Esophagus squamous epithelium (tissue), 5 donors: ENCODE results near the gene CD86. TPM values are rescaled to one million over a fixed set of nuclear protein-coding genes. Genes with fewer than 3 reads are reported as not detected.

ENCODE experiments used
- DNase-seq: peaks from one replicate; lab custom pipeline; 2025; lab: John Stamatoyannopoulos, UW
- H3K27ac ChIP-seq, 4 donors: fragments of 200-600 bp; sonication (generic); one replicate each; pipeline ENCODE4 v1.5.1; 2016 to 2019; ENCODE audit warnings: mild to moderate bottlenecking in 1 of 4
- H3K27me3 ChIP-seq, 4 donors: fragments of 200-600 bp; sonication (generic); 1 replicate in 3 of 4; 2 replicates in 1 of 4; pipeline versions ENCODE4 v1.5.1 to v1.6.0; 2017 to 2021; ENCODE audit warnings: antibody characterized with exemption in 1 of 4
- H3K36me3 ChIP-seq, 3 donors: fragments of 200-600 bp; sonication (generic); one replicate each; pipeline ENCODE4 v1.5.1; 2016 to 2019
- H3K4me1 ChIP-seq, 3 donors: fragments of 200-600 bp; sonication (generic); one replicate each; pipeline ENCODE4 v1.5.1; 2017 to 2019
- H3K4me3 ChIP-seq, 4 donors: fragments of 200-600 bp; sonication (generic); 1 replicate in 3 of 4; 2 replicates in 1 of 4; pipeline ENCODE4 v1.5.1; 2016 to 2019; ENCODE audit warnings: mild to moderate bottlenecking in 2 of 4, moderate library complexity in 1 of 4
- H3K9me3 ChIP-seq, 3 donors: fragments of 200-600 bp; sonication (generic); one replicate each; pipeline ENCODE4 v1.5.1; 2016 to 2019
- POLR2A ChIP-seq, 4 donors: fragments of 450-650 bp; IDR thresholded peaks; one replicate each; pipeline ENCODE4 v1.6.1; 2017; ENCODE audit warnings: antibody characterized with exemption in 4 of 4, mild to moderate bottlenecking in 4 of 4, moderate library complexity in 3 of 4
- WGBS, 2 donors: methylation state at CpG; one replicate each; pipeline ENCODE4 v1.1.5; 2018; 5-methylcytosine and 5-hydroxymethylcytosine counted together
- intact Hi-C: fragments of 100-400 bp; cut with DNase I; formaldehyde crosslinking; loops from one replicate; pipeline ENCODE4 v1.15.0; 2022
- total RNA-seq, 4 donors: library from RNA; depleted of rRNA; stranded (reverse); fragments of >200 nt; gene quantifications; one replicate each; pipeline ENCODE4 v1.1.0, GENCODE V29; 2016
- TF ChIP-seq, protein P1 (sequence below), 6 experiments: fragments of 450-650 bp in 4 of 6; fragments of 200-600 bp in 2 of 6; sonication (generic) in 2 of 6; IDR thresholded peaks; one replicate each; pipeline ENCODE4 v1.5.1; 2016 to 2019; ENCODE audit warnings: antibody characterized with exemption in 6 of 6, mild to moderate bottlenecking in 4 of 6, moderate library complexity in 4 of 6
- donor health status: DM: yes; HTN: yes; CAD: no.

CD86 gene
- total RNA-seq, 4 donors from 2014 or later: 0.42 to 11.1 (median 3.3) TPM

DNA sequence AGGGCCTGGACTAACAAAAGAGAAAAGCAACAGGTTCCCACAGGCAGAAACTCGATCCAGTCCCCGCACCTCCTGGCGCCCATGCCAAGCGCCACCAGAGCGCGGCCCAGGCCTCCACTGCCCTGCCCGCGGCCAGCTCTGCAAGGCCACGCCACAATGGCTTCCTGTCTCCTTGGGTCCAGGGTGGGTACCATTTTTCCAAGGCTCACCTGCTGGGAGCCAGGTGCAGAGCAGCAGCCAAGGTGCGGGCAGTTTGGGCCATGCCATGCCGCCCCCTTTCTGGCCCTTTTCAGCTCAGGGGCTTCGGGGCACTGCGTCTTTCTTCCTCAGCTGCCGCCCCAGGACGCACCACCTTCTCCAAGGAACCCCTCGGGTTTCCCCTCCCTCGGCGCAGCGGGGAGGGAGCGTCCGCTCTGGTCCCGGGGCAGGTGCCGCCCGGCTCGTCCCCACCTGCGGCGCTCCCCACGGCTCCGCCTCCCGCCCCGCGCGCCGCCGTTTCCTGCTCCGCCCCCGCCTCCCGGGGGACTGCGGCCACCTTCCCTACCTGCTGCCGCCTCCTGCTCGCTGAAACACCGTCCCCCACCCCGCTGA, 33.3 kb upstream of the CD86 start, which contains the start of gene ILDR1:
TSS of gene ILDR1 (minus strand) at position 437 of the 591 bp plus-strand sequence. CDS start at position 267, 170 bp downstream.
- Histone ChIP-seq H3K9me3 (no peaks in the 10 kb centered on the region), H3K27ac (peak within 1 kb of the TSS; percentile 11 to 87 (median 82)), H3K4me3 (peak within 1 kb of the TSS; percentile 46 to 66 (median 61)), H3K36me3 (no peaks in the 10 kb centered on the region), H3K4me1 (peaks cover 0 to 29% (median 0%) of the 10 kb centered on the region in 3 donors), H3K27me3 (peaks cover 0 to 19% (median 0%) of the 10 kb centered on the region in 4 donors)
- TF ChIP-seq, protein P1, sequence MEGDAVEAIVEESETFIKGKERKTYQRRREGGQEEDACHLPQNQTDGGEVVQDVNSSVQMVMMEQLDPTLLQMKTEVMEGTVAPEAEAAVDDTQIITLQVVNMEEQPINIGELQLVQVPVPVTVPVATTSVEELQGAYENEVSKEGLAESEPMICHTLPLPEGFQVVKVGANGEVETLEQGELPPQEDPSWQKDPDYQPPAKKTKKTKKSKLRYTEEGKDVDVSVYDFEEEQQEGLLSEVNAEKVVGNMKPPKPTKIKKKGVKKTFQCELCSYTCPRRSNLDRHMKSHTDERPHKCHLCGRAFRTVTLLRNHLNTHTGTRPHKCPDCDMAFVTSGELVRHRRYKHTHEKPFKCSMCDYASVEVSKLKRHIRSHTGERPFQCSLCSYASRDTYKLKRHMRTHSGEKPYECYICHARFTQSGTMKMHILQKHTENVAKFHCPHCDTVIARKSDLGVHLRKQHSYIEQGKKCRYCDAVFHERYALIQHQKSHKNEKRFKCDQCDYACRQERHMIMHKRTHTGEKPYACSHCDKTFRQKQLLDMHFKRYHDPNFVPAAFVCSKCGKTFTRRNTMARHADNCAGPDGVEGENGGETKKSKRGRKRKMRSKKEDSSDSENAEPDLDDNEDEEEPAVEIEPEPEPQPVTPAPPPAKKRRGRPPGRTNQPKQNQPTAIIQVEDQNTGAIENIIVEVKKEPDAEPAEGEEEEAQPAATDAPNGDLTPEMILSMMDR (IDR thresholded peaks at IDR 0.05): peak in 1 of 6 experiments; percentile 11
- peak in 1 of 4 donors; percentile 25 for TF ChIP-seq POLR2A (IDR thresholded peaks at IDR 0.05)
- no peak for DNase-seq
- 5% methylated on average over 17 to 22 of the region's 43 CpGs for WGBS, 2 donors
- intact Hi-C loops: no loop called here

DNA sequence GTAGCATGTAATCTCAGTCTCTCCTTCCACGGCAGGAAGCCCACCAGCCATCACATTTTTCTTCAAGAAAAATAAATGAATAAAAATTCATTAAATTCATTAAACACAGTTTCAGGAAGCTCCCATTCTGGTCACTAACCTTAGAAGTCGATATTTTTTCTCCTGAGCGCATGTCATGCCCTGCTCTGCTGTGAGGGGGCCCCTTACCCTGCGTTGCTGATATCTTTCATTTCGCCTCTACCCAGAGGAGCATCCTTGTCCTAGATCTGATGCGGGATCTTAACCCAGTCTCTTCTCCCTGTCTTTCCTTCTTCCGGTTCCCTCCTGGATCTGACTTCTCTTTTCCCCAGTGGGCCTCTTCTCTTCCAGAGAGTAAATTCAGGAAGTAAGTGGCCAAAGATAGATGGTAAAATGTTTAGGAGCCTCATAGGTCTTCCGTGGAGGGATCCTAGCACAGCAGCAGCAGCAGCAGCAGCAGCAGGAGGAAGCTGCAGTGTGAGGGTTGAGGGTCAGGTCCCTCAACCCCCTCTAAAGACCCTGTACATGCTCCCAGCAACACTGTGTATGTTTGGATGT, 31.7 kb upstream of the CD86 start:
- Histone ChIP-seq H3K27me3 (peaks cover 0 to 19% (median 0%) of the 10 kb centered on the region in 4 donors), H3K4me3 (no peak overlapping the region), H3K9me3 (no peaks in the 10 kb centered on the region), H3K4me1 (peaks cover 0 to 29% (median 0%) of the 10 kb centered on the region in 3 donors), H3K36me3 (no peaks in the 10 kb centered on the region), H3K27ac (no peak overlapping the region)
- intact Hi-C loops: no loop called here
- TF ChIP-seq, protein P1 (IDR thresholded peaks at IDR 0.05): no peak
- TF ChIP-seq POLR2A (IDR thresholded peaks at IDR 0.05): no peak
- no peak for DNase-seq
- WGBS, 2 donors: 59 to 68% methylated on average over 8 of the region's 8 CpGs

DNA sequence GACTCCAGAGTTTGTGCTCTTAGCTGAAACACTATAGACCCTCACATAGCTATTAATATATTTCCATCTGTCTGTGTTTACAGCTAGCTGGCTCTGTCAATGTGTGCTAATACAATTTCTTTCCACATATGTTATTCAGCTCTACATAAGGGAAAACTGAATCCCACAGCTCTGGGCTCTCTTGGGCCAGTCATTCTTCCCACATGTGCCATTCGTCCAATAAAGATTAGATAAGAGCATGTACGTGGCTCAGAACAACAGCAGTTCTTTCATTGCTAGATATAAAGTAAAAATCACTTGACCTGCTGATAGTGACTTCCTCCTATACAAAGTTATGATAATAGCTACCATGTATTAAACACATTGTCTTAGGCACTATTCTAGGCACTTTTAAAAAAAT, 30.4 kb upstream of the CD86 start:
- Histone ChIP-seq H3K27ac (no peak overlapping the region), H3K27me3 (peaks cover 0 to 19% (median 0%) of the 10 kb centered on the region in 4 donors), H3K36me3 (no peaks in the 10 kb centered on the region), H3K4me1 (peaks cover 0 to 26% (median 0%) of the 10 kb centered on the region in 3 donors), H3K4me3 (no peak overlapping the region), H3K9me3 (no peaks in the 10 kb centered on the region)
- intact Hi-C loops: no loop called here
- DNase-seq: no peak
- TF ChIP-seq POLR2A (IDR thresholded peaks at IDR 0.05): no peak
- WGBS, 2 donors: 67 to 76% methylated on average over 2 of the region's 2 CpGs

DNA sequence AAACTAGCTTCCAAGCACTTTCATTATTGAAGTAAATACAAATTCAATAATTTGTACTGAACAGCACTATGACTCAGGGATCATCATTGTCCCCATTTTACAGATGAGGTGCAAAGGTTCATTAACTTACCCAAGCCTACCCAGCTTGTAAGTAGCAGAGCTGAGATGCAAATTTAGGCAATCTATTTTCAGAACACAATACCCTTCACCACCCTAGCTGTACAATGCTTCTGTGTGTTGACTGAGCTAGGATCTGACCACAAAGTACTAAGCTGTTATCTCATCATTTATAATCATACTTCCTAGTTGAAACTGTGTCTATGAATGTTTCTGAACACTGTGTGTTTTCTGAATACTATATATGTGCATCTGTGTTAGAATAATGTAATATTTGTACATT, 29.9 kb upstream of the CD86 start:
- no peak for TF ChIP-seq POLR2A (IDR thresholded peaks at IDR 0.05)
- TF ChIP-seq, protein P1 (IDR thresholded peaks at IDR 0.05): no peak
- peaks cover 0 to 19% (median 0%) of the 10 kb centered on the region in 4 donors for H3K27me3 ChIP-seq
- intact Hi-C loops: no loop called here

DNA sequence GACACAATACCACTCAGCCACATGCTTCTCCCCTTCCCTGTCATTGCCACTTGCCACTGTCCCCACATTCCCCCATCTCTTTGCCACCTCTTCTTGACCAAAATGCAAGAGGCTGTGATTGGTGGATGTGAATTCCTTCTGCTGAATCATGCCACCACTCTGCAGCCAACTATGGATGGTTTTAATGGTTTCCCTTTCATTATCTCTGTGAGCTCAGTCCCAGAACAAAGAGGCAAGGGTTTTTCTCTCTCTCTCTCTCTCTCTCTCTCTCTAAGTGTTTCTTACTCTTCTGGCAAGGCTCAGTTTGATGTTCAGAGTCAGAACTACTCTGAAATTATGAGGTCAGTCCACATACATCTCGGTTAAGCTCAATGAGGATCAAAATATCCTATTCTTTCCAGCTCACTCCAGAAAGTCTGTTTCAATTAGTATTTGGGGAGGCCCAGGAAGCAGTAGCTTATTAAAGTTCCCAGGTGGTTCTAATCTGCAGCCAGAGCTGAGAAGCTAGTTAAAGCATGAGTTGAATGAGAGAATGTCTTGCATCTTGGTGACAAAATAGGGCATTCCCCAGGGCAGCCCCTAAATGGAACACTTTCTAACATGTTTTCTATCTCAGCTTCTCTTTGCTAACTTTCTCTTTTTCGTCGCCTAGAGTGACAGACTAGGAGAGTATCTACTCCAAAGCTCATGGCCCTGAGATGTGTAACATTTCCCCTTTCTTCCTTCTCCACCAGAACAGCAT, 24.6 kb upstream of the CD86 start:
- Histone ChIP-seq H3K27ac (no peak overlapping the region), H3K36me3 (no peaks in the 10 kb centered on the region), H3K4me1 (no peaks in the 10 kb centered on the region), H3K27me3 (no peaks in the 10 kb centered on the region), H3K4me3 (no peak overlapping the region), H3K9me3 (no peaks in the 10 kb centered on the region)
- 76 to 78% methylated on average over 3 of the region's 3 CpGs for WGBS, 2 donors
- TF ChIP-seq, protein P1 (IDR thresholded peaks at IDR 0.05): no peak
- no peak for TF ChIP-seq POLR2A (IDR thresholded peaks at IDR 0.05)
- intact Hi-C loops: no loop called here
- no peak for DNase-seq

More for the DNA sequence above, 29.9 kb upstream of the CD86 start:
- no peak for DNase-seq
- H3K4me1 ChIP-seq: peaks cover 0 to 21% (median 0%) of the 10 kb centered on the region in 3 donors
- H3K27ac ChIP-seq: no peak overlapping the region
- H3K4me3 ChIP-seq: no peak overlapping the region
- H3K36me3 ChIP-seq: no peaks in the 10 kb centered on the region
- H3K9me3 ChIP-seq: no peaks in the 10 kb centered on the region
